Measurements from ENCODE around the gene SLC25A45.

The SLC25A45 gene

DNA sequence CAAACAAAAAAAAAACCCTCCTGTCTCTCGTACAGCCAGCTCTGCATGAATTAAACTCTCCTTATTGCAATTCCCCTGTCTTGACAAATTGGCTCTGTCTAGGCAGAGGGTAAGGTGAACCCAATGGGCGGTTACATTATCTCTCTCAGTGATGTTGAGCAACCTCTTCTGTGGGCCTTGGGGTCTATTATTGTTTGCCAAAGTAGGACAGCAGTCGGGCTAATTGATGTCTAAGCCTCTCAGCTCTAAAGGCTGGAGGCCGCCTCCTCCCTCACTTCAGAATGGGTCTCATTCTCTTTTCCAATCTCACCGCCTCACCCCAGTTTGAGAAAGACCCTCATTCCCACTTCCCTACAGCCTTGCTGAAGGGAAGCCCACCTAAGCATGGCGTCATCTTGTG, 1.3 kb upstream of the SLC25A45 start:
- no peak for DNase-seq

- no peak for DNase-seq
These were observed 440 bp upstream of the SLC25A45 start for GRCh38 chr11:65382804-65383368.

DNA sequence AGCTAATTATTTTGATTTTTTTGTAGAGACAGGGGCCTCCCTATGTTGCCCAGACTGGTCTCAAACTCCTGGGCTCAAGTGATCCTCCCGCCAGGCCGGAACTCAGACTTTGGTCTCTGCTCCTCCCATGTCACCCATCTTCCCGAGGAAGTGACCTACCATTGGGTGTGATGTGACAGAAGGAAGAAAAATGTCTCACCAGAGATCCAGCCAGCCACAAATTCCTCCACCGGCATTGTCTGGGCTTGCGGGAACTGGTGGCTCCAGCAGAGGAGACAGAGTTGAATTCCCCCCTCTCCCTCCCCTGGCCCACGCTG, 772 bp downstream of the SLC25A45 start:
- no peak for DNase-seq

GRCh38 chr11:65380460-65381119, 1.9 kb downstream of the SLC25A45 start:
- DNase-seq = no peak

DNA sequence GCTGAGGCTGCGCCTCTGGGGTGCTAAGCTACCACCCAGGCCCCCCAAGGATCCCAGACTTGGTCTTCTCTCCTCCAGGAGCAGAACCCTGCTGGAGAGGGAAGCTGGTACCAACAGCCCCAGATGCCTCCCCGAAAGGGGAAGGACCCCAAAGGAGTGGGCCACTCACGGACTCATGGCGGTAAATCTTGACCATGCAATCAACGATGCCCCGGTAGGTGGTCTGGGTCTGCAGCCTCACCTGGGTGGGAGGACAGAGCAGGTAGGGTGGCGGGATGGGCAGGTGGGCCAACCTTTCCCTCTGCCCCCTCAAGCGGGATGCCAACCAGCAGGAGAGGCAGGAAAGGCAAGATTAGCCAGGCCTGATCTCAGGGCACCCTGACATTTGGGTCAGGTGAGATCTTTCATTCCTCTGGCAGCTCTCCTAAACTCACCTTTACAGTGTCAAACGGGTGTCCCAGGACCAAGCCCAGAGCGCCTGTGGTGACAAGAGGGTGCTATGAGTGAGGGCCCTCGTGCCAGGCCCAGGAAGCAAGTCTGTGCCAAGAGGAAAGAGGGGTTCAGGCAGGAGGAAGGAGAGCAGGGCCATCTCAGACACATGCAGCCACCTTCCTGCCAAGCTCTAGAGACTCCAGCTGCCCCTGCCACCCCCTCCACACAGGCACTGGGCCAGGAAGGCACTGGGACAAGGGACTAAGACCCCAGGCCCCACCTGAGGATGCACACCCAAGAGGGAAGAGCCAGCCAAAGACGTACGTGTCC, 2.6 kb downstream of the SLC25A45 start:
- no peak for DNase-seq

GRCh38 chr11:65378928-65379638, 3.4 kb downstream of the SLC25A45 start:
- no peak for DNase-seq

DNA sequence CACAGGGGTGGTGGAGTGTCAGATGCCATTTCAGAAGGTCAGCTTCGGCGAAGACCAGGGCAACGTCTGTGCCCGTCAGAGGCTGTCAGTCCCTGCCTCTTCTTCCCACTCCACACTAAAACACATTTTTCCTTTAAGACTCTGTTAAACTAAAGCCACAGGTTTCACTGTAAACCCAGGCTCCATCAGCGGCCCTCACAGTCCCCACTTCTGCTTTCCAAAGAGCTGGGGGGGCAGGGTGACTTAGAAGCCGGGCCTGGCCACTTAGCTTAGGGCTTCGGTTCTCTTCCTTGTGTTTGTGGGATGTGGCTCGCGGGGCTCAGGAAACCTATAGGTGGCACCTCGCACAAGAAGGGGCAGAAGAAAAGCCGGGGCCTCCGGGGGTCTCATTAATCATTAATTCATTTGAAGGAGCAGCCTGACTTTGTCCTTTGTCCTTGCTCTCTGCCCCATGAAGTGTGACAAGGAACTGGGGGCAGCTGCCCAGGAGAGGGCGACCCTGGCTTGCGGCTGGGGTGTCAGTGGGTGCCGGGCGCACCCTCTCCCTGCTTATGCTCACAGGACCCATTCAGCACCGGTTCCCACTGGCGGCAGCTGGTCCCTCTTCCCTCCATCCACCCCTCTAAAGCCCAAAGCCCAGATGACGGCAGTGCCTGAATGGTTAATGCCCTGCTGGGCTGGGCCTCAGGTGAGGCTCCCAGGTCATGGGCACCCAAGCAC, 4.1 kb downstream of the SLC25A45 start:
- DNase-seq = no peak

GRCh38 chr11:65377777-65378176, 4.7 kb downstream of the SLC25A45 start:
- DNase-seq = no peak

GRCh38 chr11:65377036-65377435, 5.4 kb downstream of the SLC25A45 start:
- no peak for DNase-seq

DNA sequence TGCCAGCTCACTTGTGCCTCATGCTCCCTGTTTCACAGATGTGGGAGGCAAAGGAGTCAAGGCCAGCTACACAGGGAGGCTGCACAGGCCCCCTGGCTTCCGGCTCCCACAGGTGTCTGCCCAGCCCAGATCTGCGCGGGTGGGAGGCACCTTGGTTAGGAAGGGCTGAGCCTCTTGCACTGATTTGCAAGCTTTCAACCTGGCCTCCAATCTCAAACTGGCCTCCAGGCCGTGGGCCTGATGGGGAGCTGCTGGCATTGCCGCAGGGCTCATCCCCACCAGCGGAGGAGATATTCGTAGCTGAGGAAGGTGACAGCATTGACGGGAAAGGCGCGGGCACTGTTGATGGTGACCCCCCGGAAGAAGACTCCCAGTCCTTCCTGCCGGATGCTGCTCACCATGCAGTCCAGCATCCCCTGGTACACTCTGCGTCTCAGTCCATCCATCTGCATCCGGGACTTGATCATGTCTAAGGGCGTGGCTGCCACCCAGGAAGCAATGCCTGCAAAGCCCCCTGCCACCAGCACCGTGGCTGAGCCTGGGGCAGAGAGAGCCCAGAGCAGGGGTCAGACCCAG, 6.2 kb downstream of the SLC25A45 start:
- DNase-seq = no peak

GRCh38 chr11:65375012-65375411, 7.4 kb downstream of the SLC25A45 start:
- DNase-seq = no peak

GRCh38 chr11:65373839-65374580, 8.4 kb downstream of the SLC25A45 start:
- DNase-seq = no peak

DNA sequence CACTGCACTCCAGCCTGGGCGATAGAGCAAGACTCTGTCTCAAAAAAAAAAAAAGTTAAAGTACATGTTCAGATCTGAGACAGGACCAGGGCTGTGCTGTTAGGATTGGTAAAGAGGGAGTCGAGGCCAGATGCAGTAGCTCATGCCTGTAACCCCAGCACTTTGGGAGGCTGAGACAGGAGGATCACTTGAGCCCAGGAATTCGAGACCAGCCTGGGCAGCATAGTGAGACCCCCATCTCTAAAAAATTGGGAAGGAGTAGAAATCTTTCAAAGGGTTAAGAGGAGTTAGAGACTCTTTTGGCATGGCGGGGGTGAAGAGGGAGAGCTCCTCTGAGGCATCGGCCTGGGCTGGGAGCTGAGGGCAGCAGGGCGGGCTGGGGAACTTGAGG, 11.8 kb downstream of the SLC25A45 start:
- DNase-seq = no peak

- DNase-seq = no peak
These were observed 16.1 kb downstream of the SLC25A45 start for GRCh38 chr11:65366340-65366773.

DNA sequence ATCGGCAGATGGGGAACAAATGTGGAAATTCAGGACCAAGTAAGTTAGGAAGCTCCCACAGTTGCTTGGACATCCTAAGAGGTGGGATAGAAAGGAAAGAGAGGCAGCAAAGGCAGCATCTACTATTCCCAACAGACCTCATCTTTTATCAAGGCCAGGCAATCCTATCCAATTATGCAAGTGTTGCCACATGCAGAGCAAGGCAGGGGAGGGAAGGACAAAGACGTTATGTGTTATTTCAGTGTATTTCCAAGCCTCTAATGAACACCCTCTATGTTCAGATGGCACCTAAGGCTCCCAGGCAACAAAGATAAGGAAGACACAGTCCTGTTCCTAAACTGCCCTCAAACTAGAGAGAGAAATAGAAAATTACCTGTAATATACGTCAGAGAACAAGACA, 18.7 kb downstream of the SLC25A45 start:
- no peak for DNase-seq

DNA sequence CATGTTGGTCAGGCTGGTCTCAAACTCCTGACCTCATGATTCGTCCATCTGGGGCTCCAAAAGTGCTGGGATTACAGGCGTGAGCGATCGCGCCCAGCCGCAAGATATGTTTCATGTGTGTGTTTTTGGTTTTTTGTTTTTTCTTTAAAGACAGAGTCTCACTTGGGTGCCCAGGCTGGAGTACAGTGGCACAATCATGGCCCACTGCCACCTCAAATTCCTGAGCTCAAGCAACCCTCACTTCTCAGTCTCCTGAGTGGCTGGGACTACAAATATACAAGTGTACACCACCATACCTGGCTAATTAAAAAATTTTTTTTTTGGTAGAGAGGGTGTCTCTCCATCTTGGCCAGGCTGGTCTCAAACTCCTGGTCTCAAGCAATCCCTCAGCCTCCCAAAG, 19.5 kb downstream of the SLC25A45 start:
- no peak for DNase-seq

DNA sequence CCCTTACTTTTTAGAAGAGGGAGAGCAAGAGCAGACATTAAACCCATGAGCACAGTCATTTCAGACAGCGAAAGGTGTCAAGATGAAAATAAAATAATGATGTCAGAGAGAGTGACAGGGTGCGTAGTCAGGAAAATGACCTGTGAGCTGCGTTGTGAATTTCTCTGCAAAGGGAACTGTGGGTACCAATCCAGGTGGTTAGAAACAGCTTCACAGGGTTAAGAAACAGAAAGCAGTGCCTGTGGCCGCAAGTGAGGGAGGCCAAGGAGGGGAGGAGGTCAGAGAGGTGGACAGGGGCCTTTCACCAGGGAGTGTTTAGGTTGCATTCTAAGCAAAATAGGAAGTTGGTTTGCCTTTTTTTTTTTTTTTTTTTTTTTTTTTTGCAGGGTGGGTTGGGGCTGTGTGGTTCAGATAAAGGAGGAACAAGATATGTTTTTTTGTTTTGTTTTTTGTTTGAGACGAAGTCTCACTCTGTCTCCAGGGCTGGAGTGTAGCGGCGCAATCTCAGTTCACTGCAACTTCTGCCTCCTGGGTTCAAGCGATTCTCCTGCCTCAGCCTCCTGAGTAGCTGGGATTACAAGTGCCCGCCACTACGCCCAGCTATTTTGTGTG, 20.0 kb downstream of the SLC25A45 start:
- no peak for DNase-seq

GRCh38 chr11:65357856-65358356, 24.5 kb downstream of the SLC25A45 start:
- DNase-seq = no peak

- no peak for DNase-seq
These were observed 26.0 kb downstream of the SLC25A45 start for GRCh38 chr11:65356394-65356972.

DNA sequence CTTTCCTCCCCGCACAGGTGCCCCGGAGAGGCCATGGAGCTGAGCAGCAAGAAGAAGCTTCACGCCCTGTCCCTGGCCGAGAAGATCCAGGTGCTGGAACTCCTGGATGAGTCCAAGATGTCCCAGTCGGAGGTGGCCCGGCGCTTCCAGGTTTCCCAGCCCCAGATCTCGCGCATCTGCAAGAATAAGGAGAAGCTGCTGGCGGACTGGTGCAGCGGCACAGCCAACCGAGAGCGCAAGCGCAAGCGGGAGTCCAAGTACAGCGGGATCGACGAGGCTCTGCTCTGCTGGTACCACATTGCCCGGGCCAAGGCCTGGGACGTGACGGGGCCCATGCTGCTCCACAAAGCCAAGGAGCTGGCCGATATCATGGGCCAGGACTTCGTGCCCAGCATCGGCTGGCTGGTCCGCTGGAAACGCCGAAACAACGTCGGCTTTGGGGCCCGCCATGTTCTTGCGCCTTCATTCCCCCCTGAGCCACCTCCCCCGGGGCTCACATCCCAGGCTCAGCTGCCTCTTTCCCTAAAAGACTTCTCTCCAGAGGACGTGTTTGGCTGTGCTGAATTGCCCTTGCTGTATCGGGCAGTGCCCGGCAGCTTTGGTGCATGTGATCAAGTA, 26.6 kb downstream of the SLC25A45 start:
- DNase-seq = no peak
